ENCODE results near the gene FSHR.

GRCh38 chr2:48940606-48941005 lies 213.7 kb downstream of the FSHR start:
- TF ChIP-seq CTCF (conservative IDR thresholded peaks at IDR 0.05; ENCODE audit: low read depth, low read length) (no peak), RAD21 (IDR thresholded peaks at IDR 0.05; ENCODE audit: low read length) (no peak), USF2 (IDR thresholded peaks at IDR 0.05; ENCODE audit: low read depth, low read length) (no peak), CEBPB (IDR thresholded peaks at IDR 0.05; ENCODE audit: low read depth, low read length) (no peak)

All from IMR-90 (cell line).